Testis (tissue), 2 donors: Measurements from ENCODE around the gene SLC16A3.

ENCODE experiments used
- POLR2A ChIP-seq: fragments of 450-650 bp; IDR thresholded peaks from one replicate; pipeline ENCODE4 v1.6.1; 2017; ENCODE audit warnings: antibody characterized with exemption, mild to moderate bottlenecking, moderate library complexity
- TF ChIP-seq, protein P1 (sequence below), 3 experiments: fragments of 450-650 bp in 2 of 3; fragments of 200-600 bp in 1 of 3; sonication (generic) in 1 of 3; IDR thresholded peaks; one replicate each; pipeline ENCODE4 v1.5.1; 2016 to 2019; ENCODE audit warnings: antibody characterized with exemption in 3 of 3, mild to moderate bottlenecking in 2 of 3, moderate library complexity in 1 of 3

DNA sequence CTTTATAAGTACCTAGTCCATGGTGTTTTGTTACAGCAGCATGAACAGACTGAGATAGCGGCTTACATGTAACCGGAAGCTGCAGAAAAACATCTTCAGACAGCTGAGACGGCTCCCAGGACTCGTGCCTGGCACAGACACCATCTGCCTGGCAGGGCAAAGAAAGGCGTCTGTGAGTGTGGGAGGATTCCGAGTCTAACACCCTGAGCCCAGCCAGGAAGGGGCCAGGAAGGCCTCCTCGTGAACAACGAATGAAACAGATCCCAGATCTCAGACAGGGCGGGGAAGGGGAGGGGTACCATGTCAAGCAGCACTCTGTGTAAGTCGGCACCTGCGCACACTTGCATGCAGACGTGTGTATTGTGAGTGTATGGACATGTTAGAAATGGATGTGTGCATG, 49.0 kb downstream of the SLC16A3 start:
- no peak for TF ChIP-seq POLR2A
- TF ChIP-seq, protein P1, sequence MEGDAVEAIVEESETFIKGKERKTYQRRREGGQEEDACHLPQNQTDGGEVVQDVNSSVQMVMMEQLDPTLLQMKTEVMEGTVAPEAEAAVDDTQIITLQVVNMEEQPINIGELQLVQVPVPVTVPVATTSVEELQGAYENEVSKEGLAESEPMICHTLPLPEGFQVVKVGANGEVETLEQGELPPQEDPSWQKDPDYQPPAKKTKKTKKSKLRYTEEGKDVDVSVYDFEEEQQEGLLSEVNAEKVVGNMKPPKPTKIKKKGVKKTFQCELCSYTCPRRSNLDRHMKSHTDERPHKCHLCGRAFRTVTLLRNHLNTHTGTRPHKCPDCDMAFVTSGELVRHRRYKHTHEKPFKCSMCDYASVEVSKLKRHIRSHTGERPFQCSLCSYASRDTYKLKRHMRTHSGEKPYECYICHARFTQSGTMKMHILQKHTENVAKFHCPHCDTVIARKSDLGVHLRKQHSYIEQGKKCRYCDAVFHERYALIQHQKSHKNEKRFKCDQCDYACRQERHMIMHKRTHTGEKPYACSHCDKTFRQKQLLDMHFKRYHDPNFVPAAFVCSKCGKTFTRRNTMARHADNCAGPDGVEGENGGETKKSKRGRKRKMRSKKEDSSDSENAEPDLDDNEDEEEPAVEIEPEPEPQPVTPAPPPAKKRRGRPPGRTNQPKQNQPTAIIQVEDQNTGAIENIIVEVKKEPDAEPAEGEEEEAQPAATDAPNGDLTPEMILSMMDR (IDR thresholded peaks at IDR 0.05) = no peak
